Common myeloid progenitor, CD34-positive (primary cell): ENCODE results near the gene HSF5.
A peak's percentile ranks its signal among the peaks of the same experiment; 100 is the strongest.

Experiments used
- CTCF ChIA-PET: fragments of 350-600 bp; sonication (Branson Sonifier 250); formaldehyde crosslinking; loops from one replicate; lab custom pipeline; 2021; ENCODE audit warnings: antibody characterized with exemption; lab: Charles Lee
- POLR2A ChIA-PET: fragments of 350-600 bp; sonication (Branson Sonifier 250); formaldehyde crosslinking; loops from one replicate; lab custom pipeline; 2021; ENCODE audit warnings: antibody characterized with exemption; lab: Charles Lee
- DNase-seq, 3 donors: peaks; one replicate each; pipeline versions ENCODE4 v3.0.0 to v3.0.0-alpha.2; 2013
- H3K27ac ChIP-seq, 2 experiments: 1 replicate in 1 of 2; 2 replicates in 1 of 2; pipeline ENCODE4 v1.7.0; 2013; ENCODE audit warnings: inconsistent platforms in 2 of 2, low read length in 2 of 2, mild to moderate bottlenecking in 2 of 2, low read depth in 1 of 2, moderate library complexity in 1 of 2; ENCODE audit not compliant: severe bottlenecking in 2 of 2, insufficient read depth in 1 of 2, poor library complexity in 1 of 2
- H3K27me3 ChIP-seq, 5 experiments: replicated peaks in 2 of 5; 1 replicate in 3 of 5; 2 replicates in 2 of 5; pipeline versions ENCODE4 v1.6.1 to v1.7.0; 2013; ENCODE audit warnings: low read length in 4 of 5, mild to moderate bottlenecking in 2 of 5, moderate library complexity in 2 of 5, inconsistent platforms in 1 of 5; ENCODE audit not compliant: insufficient read depth in 5 of 5, control insufficient read depth in 4 of 5
- H3K36me3 ChIP-seq, 4 experiments: 1 replicate in 2 of 4; 2 replicates in 2 of 4; pipeline versions ENCODE4 v1.6.1 to v1.7.0; 2013; ENCODE audit warnings: low read length in 3 of 4, control low read depth in 1 of 4, mild to moderate bottlenecking in 1 of 4; ENCODE audit not compliant: control insufficient read depth in 4 of 4, insufficient read depth in 4 of 4
- H3K4me1 ChIP-seq, 4 experiments: 1 replicate in 3 of 4; 2 replicates in 1 of 4; pipeline versions ENCODE4 v1.6.1 to v1.7.1; 2013; ENCODE audit warnings: low read length in 3 of 4, mild to moderate bottlenecking in 3 of 4, control low read depth in 1 of 4, inconsistent platforms in 1 of 4, moderate library complexity in 1 of 4; ENCODE audit not compliant: control insufficient read depth in 4 of 4, insufficient read depth in 4 of 4; ENCODE audit errors: control extremely low read depth in 1 of 4
- H3K4me3 ChIP-seq, 7 experiments: 1 replicate in 4 of 7; 2 replicates in 3 of 7; pipeline versions ENCODE4 v1.5.1 to v1.7.0; 2013; ENCODE audit warnings: mild to moderate bottlenecking in 7 of 7, low read length in 6 of 7, moderate library complexity in 6 of 7, inconsistent platforms in 2 of 7, low read depth in 2 of 7, control low read depth in 1 of 7; ENCODE audit not compliant: insufficient read depth in 4 of 7, control insufficient read depth in 1 of 7; ENCODE audit errors: extremely low read depth in 1 of 7
- H3K9me3 ChIP-seq, 5 experiments: 1 replicate in 4 of 5; 2 replicates in 1 of 5; pipeline versions ENCODE4 v1.6.1 to v1.7.1; 2013; ENCODE audit warnings: low read length in 4 of 5, mild to moderate bottlenecking in 2 of 5, inconsistent platforms in 1 of 5, low read depth in 1 of 5, moderate library complexity in 1 of 5; ENCODE audit not compliant: control insufficient read depth in 4 of 5, insufficient read depth in 2 of 5; ENCODE audit errors: control extremely low read depth in 1 of 5
- WGBS: methylation state at CpG from one replicate; pipeline ENCODE4 v1.1.5; 2013; ENCODE audit not compliant: insufficient coverage; 5-methylcytosine and 5-hydroxymethylcytosine counted together

Gene HSF5

GRCh38 chr17:58376472-58377000 lies 111.7 kb downstream of the HSF5 start:
- ChIA-PET CTCF (interaction anchor here (1.3 to 1.6 kb wide), 2 partner anchors 8 to 59 kb away, joined by 3 to 6 read pairs; no protein-coding TSS in a partner anchor), POLR2A (no interaction called here)
- peaks cover 8 to 33% (median 17%) of the 10 kb centered on the region in 4 experiments for H3K4me1 ChIP-seq
- H3K27ac ChIP-seq, result no peak overlapping the region
- H3K4me3 ChIP-seq, result no peak overlapping the region
- H3K9me3 ChIP-seq, result no peaks in the 10 kb centered on the region
- DNase-seq, result peak in 2 of 3 donors; percentile 19
- WGBS, result 96% methylated on average over 4 of the region's 4 CpGs
- H3K27me3 ChIP-seq, result no peaks in the 10 kb centered on the region
- no peaks in the 10 kb centered on the region for H3K36me3 ChIP-seq

DNA sequence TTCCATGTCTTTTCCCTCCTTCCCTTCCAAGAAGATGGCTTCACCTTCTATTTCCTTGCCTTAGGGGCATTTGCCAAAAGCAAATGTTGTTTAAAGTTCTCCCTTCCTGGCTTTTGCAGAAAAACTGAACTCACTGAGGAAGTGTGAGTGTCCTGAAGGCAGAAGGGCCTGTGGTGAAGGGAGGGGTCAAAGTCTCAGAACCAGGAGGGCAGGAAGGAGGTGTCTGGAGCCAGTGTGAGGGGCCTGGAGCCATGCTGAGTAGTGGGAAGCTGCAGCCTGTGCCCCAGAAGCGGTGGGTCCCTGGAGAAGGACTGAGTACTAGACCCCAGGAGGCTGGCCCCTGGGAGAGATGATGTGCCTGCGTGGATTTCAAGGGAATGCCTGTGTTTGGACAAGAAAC lies 112.4 kb downstream of the HSF5 start:
- no peak for DNase-seq
- ChIA-PET POLR2A (no interaction called here), CTCF (interaction anchor here (1.3 to 1.9 kb wide), 2 partner anchors 19 to 58 kb away, joined by 3 to 4 read pairs; no protein-coding TSS in a partner anchor)
- Histone ChIP-seq H3K27ac (no peak overlapping the region), H3K27me3 (no peaks in the 10 kb centered on the region), H3K9me3 (no peaks in the 10 kb centered on the region), H3K4me1 (peaks cover 8 to 33% (median 17%) of the 10 kb centered on the region in 4 experiments), H3K4me3 (no peak overlapping the region), H3K36me3 (no peaks in the 10 kb centered on the region)
- 95% methylated on average over 2 of the region's 2 CpGs for WGBS

GRCh38 chr17:58375256-58375655 lies 113.0 kb downstream of the HSF5 start:
- no peak overlapping the region for H3K4me3 ChIP-seq
- H3K4me1 ChIP-seq, result peaks cover 8 to 33% (median 17%) of the 10 kb centered on the region in 4 experiments
- CTCF ChIA-PET, result interaction anchor here (0.6 to 1.9 kb wide), 3 partner anchors 19 to 58 kb away, joined by 3 to 4 read pairs (median 3); no protein-coding TSS in a partner anchor
- POLR2A ChIA-PET, result no interaction called here
- no peaks in the 10 kb centered on the region for H3K9me3 ChIP-seq
- H3K27ac ChIP-seq, result no peak overlapping the region
- WGBS, result 84% methylated on average over 3 of the region's 5 CpGs
- H3K36me3 ChIP-seq, result no peaks in the 10 kb centered on the region
- no peaks in the 10 kb centered on the region for H3K27me3 ChIP-seq
- DNase-seq, result peak in 2 of 3 donors; percentile 46 to 47

GRCh38 chr17:58373923-58374322 lies 114.3 kb downstream of the HSF5 start:
- no peak for DNase-seq
- no CpG with 5 or more reads among the region's 1 CpG for WGBS
- H3K36me3 ChIP-seq, result no peaks in the 10 kb centered on the region
- POLR2A ChIA-PET, result no interaction called here
- no peaks in the 10 kb centered on the region for H3K27me3 ChIP-seq
- peaks cover 2 to 25% (median 11%) of the 10 kb centered on the region in 4 experiments for H3K4me1 ChIP-seq
- CTCF ChIA-PET, result interaction anchor here (1.3 kb wide), 1 partner anchor 10 kb away, joined by 4 read pairs; no protein-coding TSS in a partner anchor
- H3K27ac ChIP-seq, result no peak overlapping the region
- H3K4me3 ChIP-seq, result no peak overlapping the region
- H3K9me3 ChIP-seq, result no peaks in the 10 kb centered on the region

GRCh38 chr17:58373003-58373402 lies 115.2 kb downstream of the HSF5 start:
- Histone ChIP-seq H3K27ac (no peak overlapping the region), H3K9me3 (no peaks in the 10 kb centered on the region), H3K4me3 (no peak overlapping the region), H3K27me3 (no peaks in the 10 kb centered on the region), H3K4me1 (peaks cover 0 to 20% (median 8%) of the 10 kb centered on the region in 4 experiments), H3K36me3 (no peaks in the 10 kb centered on the region)
- WGBS, result 100% methylated on average over 4 of the region's 5 CpGs
- ChIA-PET CTCF (interaction anchor here (0.9 to 1.3 kb wide), 3 partner anchors 9 to 56 kb away, joined by 3 to 4 read pairs (median 4); no protein-coding TSS in a partner anchor), POLR2A (no interaction called here)
- no peak for DNase-seq

DNA sequence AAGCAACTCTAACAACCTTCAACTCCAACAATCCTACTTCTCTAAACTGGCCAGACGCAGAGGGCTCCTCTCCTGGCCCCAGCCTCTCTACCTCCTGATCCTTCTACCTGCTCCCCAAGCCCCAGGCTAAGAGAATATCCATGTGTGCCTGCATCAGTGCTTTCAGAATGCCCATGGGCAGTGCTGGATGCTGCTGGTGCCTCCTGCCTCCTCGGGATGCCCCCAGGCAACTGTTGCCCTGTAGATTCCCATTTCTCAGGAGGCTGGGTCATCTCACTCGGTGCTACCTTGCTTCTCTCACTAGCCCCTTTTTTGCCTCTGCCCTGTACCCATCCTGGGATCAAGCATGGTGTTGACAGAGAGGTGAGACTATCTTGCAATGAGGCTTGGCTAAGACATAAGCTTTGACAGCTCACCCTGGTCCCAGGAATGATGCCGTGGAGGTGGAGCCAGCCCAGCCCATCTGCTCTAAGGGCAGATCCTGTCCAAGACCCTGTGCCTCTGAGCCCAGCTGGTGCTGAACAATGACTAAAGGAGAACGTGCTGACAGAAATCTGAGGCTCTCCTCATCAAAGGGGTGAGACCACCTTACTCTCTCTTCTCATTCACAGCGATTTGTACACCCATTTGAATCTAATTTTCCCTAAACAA lies 116.8 kb downstream of the HSF5 start:
- ChIA-PET CTCF (interaction anchor here (1.2 to 2.2 kb wide), 2 partner anchors 19 to 54 kb away, joined by 4 to 5 read pairs; partner anchors contain the start of gene SUPT4H1), POLR2A (no interaction called here)
- 98% methylated on average over 5 of the region's 6 CpGs for WGBS

GRCh38 chr17:58370716-58371115 lies 117.5 kb downstream of the HSF5 start:
- CTCF ChIA-PET, result interaction anchor here (2.2 kb wide), 1 partner anchor 18 kb away, joined by 5 read pairs; the partner anchor contains the start of gene SUPT4H1
- WGBS, result 100% methylated on average over 4 of the region's 9 CpGs
- Histone ChIP-seq H3K9me3 (no peaks in the 10 kb centered on the region), H3K36me3 (peaks cover 0 to 1% (median 0%) of the 10 kb centered on the region in 4 experiments), H3K4me1 (peaks cover 0 to 8% (median 4%) of the 10 kb centered on the region in 4 experiments), H3K27me3 (no peaks in the 10 kb centered on the region), H3K4me3 (no peak overlapping the region), H3K27ac (no peak overlapping the region)
- POLR2A ChIA-PET, result no interaction called here
- no peak for DNase-seq

More for the DNA sequence above, 116.8 kb downstream of the HSF5 start:
- DNase-seq, result no peak
- Histone ChIP-seq H3K27ac (no peak overlapping the region), H3K4me3 (no peak overlapping the region), H3K4me1 (peaks cover 0 to 12% (median 7%) of the 10 kb centered on the region in 4 experiments), H3K36me3 (no peaks in the 10 kb centered on the region), H3K27me3 (no peaks in the 10 kb centered on the region), H3K9me3 (no peaks in the 10 kb centered on the region)
